HG03520 (cell line): ENCODE measurements around the gene ITPR2.

Source experiments
- ATAC-seq: cut with Tn5 transposase; IDR thresholded peaks from one replicate; pipeline ENCODE4 v1.9.1; 2021; ENCODE audit warnings: mild to moderate bottlenecking, moderate library complexity; ENCODE audit not compliant: unreplicated experiment

Gene ITPR2

DNA sequence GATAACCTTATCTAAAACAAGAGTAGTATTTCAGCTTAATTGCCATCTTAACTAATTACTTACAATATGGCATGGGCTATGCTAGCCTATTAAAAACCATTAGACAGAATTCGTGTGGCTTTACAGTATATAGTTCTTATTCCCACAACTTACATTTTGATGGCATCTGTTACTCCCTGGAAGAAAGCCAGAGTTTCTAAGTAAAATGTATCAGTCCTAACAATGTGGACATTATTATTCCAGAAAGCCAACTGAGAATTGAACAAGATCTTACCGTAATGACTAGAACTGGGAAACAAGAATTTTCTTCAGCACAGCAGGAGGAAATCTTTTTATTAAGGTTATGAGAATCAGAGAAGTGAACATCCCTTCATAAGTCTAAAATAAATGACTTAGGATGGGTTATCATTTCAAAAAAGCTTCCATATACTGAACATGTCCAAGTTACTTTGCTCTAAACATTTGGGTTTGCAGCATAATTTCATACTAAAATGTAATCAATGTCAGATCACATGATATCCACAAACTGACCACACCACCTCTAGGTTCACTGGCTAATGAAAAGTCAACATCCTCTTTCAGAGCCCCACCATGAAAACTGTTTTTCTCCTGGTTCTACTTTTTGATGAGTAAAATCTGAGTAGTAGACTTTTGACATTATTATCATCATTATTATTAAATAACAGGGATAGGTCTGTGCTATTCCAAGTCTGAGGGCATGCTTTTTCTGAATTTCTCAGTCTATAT is 457.9 kb downstream of the ITPR2 start:
- ATAC-seq = no peak

DNA sequence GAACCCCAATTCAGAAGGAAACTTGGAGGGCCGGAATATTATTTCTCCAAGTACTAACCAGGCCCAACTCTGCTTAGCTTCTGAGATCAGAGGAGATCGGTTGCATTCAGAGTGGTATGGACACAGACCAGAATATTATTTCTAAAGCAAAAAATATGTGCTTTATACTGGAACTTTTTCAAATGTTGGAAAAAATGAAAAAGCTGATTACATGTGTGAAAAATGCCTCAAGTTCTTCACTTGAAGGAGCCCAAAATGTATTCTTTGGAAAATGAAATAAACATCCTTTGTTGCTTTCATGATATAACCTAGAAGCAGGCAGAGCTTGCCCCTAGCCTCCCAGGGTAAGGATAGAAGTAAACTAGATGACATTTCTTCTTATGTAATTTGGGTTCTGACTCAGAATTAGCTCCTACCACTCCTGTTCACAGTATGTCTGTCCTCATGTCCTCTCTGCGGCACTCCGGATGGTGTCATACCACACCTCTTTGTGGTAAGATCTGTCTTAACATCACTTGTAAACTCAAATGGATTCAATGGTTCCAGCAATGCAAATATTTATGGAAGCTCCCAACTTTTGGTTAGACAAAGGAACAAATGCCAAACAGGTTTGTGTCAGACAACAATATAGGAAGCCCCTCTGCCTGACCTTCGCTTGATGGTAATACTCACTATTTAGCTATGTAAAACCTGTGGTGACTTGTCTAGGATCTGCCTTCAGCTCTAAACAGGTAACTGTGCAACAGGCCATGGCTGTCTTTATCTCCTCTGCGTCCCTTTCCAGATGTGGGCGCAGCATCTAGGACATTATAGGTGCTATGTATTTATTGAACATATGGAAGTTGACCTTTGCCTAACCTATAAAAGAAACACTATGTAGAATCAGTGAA is 459.1 kb downstream of the ITPR2 start:
- ATAC-seq = no peak

DNA sequence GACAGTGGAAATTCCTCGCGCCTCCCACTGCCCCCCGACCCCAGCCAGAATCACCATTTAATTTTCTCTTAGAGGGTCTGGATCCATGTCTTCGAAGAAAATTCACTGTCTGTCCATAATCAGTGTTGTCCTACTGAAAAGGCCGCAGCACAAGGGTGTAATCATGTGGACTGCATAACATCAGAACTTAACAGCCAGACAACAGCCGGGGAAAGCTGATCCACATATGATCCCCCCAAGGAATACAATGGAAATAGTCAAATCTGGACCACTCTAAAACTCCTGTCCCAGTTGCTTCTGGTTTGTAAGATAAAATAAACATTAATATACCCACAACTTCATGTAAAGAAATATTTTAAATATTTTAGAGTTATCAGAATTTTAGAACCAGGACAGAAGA is 460.1 kb downstream of the ITPR2 start:
- no peak for ATAC-seq

DNA sequence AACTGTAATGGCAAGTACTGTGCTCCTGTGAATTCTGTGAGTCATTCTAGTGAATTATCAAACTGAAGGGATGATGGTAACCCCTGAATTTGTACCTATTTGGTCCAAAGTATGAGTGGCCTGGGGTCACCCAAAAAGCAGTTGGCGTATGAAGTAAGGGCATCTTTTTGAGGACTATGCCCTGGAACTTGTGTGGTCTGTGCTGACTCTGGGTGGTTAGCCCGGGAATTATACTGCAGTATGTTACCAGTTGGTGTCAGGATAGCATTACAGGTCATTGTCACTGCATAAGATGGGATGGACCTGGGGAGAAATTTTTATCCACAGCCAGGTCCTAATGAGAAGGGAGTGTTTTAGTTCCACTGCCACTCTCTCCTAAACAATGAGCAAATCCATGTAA is 462.9 kb downstream of the ITPR2 start:
- ATAC-seq = no peak

DNA sequence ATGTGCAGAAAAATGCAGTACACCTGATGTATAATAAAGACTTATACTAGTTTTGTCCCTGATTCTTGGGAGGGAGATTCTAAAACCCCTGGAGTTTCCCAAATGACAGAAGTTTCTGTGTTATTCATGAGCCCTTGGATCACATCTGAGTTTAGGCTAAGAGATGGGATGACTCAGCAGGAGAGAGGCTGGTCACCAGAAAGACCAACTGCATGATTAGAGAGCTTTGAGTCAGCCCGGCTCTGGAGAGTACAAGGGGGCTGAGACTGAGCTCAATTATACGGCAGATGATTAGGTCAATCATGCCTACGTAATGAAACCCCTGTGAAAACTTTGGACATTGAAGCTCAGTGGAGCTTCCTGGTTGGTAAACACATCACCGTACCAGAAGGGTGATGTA is 463.4 kb downstream of the ITPR2 start:
- ATAC-seq = no peak

DNA sequence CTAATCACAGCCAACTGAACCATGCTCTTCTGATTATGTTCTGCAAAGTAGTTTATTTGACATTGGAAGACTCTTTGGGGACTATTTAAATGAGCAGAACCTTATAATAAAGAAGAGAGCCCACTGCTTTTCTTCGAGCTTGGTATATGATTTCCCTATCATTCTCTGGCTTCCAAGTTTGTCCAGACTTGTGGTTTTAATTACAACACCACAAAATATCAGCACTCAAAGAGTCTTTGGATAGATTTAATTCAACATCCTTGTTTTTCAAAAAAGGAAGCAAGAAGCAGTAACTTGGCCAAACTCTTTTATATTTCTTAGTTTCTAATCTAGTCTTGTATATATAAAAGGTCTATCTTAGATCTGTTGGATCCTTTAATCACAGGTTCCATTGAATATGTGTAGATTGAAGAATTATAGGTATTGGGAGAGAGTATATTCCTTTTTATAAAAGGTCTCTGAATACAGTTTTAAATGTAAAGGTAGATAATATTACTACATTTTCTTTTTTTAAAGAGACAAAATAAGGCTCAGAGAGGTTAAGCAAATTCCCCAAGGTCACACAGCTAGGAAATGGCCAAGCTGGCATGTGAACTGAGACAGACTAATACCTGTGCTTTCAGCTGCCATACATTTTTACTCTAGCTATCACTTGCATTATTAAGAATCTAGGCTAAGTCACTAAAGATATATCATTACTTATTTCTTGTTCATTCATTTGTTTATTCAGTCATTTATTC is 464.8 kb downstream of the ITPR2 start:
- no peak for ATAC-seq

DNA sequence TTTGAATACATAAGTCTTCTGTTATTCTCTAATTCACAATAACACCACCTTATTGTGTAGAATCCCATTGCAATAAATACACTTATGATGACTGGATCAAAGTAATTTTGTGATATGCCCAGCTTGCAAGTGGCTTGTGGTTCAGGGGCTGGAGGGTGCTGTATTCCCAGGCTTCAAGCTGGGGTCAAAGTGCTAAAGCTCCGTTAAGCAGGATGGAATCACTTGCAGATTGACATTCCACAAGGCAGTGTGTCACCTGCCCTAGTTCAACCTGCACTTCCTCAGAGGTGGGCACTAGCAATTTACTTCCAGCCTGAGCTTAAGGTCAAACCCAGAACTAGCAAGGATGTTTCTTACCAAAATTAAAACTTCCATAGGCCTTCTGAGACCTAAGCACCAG is 471.0 kb downstream of the ITPR2 start:
- ATAC-seq = no peak

DNA sequence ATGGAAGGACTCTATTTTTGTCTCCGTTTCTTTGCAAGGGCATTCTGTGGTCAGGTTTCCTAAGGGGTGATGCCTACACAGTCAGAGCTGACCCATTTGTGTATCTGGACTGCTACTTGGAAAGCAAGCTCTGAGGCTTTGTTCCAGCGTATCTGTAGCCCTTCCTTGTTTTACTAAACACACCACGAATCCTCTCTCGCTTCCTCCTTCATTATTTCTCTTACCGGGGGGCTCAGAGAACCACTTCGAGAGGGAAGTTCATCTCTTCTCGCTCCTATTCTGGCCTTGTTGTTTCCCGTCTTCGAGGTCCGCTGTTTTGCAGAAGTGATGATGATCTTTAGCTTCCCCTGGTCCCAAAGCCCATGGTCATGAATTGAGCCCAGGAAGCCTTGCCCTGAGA is 472.9 kb downstream of the ITPR2 start:
- ATAC-seq = no peak

DNA sequence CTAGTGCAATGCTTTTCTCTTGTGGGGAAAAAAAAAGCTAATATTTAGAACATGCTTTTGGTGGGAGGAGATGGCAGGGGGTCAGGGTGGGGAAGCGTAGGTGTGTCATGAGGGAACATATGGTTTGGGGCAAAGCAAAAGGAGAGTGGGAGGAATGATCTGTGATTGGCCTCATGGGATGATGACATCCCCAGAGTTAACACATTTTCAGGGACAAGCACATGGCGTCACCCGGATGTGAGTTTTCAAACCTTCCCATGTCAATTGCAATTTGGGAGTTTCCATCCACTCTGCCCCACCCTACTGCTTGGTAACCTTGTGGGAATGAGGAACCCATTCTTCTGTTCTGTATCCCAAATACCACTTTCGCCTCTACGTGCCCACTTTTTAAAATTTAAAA is 473.4 kb downstream of the ITPR2 start:
- ATAC-seq = no peak

DNA sequence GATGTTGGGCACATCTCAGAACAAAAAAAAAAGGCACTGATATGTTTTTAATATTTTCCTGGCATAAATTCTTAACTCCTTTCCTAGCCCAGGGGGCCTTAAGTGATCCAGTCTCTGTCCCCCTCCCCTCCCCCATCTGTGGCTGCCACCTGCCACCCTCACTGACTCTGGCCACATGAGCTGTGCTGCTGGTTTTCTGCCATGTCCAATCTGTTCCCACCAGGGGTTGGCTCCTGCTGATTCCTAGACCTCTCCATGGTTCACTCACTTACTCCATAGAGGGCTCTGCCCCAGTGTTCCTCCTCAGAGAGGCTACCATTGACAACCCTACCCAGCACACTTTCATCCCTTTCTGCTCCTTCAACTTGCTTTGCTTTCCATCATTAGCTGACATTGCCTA is 474.3 kb downstream of the ITPR2 start:
- ATAC-seq = no peak

DNA sequence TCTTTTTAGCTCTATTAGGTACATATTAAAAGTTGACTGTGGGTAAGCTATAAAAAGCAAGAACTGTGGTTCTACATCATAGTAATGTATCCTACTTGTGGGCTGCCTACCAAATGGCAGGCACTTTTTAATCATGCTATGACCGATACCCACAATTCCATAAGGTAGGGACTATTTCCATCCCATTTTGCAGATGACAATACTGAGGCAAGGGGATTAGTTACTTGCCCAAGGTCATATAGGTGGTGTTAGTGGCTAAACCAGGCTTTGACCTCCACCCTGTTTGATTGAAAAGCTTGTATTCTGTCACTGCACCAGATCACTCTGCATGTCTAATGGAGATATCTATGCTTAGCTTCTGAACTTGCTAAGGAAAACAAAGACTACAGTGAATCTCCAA is 485.7 kb downstream of the ITPR2 start:
- no peak for ATAC-seq

DNA sequence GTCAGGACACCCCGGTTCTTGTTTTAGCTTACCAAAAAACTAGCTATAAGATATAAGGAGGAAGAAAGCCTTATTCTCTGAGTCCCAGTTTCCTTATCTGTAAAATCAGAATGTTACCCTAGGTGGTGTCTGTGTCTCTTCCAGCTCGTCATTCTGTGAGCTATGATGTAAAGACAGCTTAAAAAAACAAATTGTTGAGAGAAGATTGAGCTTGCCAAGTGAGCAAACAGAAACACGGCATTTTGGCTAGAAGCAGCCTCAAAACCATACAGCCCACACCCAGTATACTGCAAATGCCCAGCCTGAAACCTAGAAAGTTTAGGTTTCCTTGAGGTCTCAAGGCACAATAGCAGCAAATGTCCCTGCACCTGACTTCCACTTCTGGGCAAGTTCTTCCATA is 486.3 kb downstream of the ITPR2 start:
- ATAC-seq = no peak

DNA sequence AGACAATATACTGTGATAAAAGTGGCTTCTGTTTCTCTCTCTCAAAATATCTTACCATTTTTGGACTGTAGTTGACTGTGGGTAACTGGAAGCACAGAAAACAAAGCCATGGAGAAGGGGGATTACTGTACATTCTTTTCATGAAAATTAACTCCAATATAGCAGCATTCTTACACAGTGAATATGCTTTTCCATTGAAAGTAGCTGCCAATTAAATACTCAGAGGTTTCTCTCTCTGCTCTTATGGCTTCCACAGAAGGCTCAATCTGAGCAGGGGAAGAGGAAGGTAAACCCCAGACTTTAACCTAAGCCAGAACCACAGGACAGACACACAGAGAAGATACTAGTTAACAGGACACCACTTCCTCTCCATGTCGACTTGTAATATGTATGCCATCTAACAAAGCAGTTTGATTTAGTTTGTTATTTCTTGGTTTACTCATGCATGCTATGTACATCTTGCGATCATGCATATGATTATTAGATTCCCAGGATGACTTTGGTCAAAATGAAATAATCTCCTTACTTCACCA is 487.5 kb downstream of the ITPR2 start:
- ATAC-seq = no peak

DNA sequence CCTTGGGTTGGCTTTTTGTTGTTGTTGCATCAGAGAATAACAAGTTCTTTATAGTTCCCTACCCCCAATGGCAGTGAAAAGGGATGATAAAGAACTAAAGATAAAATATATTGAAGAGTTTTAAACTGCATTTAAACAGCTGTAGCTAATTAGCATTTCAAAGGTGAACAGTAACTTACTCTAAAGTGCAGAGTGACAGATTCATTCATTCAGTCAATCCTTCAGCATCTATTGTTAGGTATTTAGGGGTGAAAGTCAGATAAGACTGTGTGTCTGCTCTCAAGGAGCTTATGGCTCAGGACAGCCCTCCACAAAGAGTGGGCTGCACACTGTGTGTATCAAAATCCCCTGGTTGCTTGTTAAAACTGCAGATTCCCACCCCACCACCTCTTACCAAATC is 491.5 kb downstream of the ITPR2 start:
- ATAC-seq = no peak

DNA sequence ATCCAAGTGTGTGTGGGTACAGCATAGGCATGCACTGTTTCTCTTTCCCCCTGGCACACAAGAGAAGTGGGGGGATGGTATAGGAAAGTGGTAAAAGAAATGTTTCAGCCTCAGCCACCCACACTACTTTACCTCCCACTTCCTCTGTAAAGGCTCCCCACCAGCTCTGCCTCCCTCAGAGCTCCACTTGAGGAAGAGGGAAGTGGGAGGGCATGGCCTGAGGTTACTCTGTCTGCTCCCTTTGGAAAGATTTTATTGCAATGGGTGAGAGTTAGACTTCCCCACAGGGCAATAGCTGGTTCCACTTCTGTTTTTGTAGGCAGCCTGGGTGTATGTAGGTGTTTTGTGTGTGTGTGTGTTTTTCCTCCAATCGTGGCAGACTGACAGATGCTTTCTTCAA is 492.3 kb downstream of the ITPR2 start:
- no peak for ATAC-seq

DNA sequence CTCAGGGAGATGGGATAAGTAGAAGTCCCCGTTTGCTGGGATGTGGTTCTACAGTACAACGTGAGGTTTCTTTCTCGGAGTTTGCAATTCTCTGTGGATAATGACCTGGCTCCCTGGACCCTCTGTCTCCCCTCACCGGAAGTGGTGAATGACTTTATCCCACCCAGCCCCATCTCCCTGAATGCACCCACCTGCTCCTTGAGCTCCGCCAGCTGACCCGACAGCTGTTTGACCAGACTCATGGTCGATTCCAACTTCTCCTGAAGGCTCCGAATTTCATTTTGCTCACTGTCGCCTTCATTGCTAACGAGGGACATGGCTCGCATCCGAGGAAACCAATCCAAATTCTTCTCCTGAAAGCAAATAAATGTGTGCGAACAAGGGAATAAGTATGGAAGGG is 493.0 kb downstream of the ITPR2 start:
- no peak for ATAC-seq

DNA sequence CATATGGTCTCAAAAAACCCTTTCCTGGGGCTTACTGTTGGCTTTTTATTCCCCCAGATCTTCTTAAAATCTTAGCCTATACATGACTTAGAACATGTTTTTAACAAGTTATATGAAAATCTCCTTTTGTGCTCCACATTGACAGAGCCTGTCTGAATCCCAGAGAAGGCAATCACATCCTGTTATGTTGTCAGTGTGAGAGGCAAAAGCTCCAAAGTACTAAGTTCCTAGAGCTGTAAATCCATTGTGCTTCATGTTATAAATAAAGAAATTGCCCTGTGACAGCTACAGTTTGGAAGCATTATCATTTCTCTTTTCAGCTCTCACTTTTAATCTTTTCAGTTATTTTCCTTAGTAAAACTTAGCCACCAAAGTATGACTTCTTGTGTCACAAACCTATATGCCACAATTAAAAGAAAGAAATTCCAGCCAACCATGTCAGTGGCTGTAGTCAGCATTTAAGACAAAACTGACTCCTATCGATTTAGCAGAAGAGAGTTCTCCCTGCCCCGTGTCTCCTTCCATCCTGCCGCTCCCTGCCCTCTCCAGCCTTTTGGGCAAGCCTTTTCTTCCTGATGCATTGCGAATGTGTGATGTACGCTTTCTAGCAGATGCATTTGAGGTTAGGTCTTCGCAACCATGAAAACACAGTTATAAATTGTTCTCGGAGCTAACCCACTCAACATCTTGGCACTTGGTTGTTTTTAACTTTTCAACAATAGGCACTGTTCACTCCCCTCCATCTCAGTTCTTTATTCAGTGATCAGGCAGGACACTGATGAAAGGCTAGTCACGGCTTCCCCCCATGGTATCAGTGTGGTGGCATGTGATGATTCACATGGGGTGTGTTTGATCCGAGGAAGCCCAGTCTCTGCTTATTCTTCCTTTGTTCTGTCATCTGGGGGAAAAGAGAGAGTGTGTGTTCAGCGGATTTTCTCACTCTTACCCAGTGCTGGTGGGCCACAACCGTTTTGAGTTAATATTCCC is 494.1 kb downstream of the ITPR2 start:
- no peak for ATAC-seq

DNA sequence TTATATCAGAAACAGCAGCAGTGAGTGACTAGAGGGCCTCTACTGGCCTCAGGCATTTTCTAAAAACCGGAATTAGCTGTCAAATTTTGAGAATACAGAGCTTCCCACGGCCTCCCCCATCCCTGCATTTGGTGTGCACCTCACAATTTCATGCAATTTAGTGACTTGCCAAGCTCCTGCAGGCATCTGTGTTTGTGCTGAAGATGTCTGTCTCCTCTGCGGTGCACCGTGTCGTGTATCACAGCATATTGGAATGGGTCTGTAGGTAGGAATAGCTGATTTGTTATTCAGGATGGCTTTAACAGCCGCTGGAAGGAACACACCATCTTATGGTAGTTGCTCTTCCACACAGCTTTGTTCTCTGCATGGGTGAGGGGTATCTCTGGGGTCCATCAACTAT is 497.3 kb downstream of the ITPR2 start:
- ATAC-seq = no peak

DNA sequence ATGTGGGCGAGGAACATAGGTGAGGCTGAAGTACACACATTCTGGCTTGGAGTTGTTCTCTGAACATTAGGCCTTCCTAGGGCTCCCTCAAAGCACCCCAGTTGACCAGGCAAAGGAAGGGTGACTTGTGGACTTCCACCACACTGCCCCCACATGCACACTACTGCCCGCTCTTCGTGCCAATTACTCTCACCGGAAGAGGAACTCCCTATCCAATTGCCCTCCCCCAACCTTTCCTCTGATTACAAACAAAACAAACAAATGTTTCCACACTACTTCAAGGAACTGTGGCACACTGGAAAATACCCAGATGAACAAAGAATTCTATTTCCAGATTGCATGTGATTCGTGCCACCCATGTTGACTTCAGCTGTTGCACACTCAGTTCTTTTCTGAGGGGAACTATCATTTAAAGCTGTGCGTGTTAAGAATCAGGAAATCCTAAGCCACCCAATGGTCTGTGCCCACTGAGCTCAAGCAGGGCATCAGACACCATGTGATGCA is 498.3 kb downstream of the ITPR2 start:
- ATAC-seq = no peak

DNA sequence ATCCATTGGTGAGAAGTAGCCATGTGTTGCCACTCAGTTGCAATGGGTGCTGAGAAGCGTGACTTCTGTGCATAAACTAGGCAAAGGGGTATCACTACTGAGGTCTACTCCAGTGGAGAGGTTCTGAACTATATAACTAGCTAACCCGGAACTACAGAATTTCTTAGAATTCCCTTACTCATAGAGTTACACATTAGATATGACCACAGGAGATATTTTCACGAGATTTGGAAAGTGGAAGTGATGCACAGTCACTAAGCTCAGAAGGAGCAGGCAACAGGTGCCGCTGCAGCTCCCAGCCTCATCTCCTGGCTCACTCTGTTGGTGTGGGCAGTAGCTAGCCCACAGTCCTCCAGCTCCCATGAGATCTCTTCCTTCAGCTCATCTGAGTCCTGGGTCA is 501.0 kb downstream of the ITPR2 start:
- ATAC-seq = peak; percentile 53
